Activated CD8-positive, alpha-beta memory T cell treated with anti-CD3 and anti-CD28 coated beads, Interleukin-2, amount 10 ng/mL, durations not matched to agents 7 days and 5 days (primary cell): Measurements from ENCODE around the gene TYMS. TPM values are rescaled to one million over a fixed set of nuclear protein-coding genes. Genes with fewer than 3 reads are reported as not detected.

Experiments
- ATAC-seq: fragments of 150-1000 bp; cut with Tn5 transposase; one replicate; pipeline ENCODE4 v1.10.0; 2021; ENCODE audit warnings: moderate library complexity
- CTCF ChIA-PET: fragments of 350-600 bp; sonication (Branson Sonifier 250); formaldehyde crosslinking; loops from one replicate; lab custom pipeline; 2021; ENCODE audit warnings: antibody characterized with exemption; lab: Charles Lee
- DNase-seq: peaks from one replicate; pipeline ENCODE4 v3.0.0-alpha.2; 2020
- H3K27ac Mint-ChIP-seq: one replicate; pipeline ENCODE4 v1.8.0; 2021; ENCODE audit warnings: mild to moderate bottlenecking, mixed read lengths
- H3K27me3 Mint-ChIP-seq: one replicate; pipeline ENCODE4 v1.8.0; 2021; ENCODE audit warnings: mixed read lengths
- H3K36me3 Mint-ChIP-seq: one replicate; pipeline ENCODE4 v1.8.0; 2021; ENCODE audit warnings: mild to moderate bottlenecking, mixed read lengths
- H3K4me1 Mint-ChIP-seq: one replicate; pipeline ENCODE4 v1.8.0; 2021; ENCODE audit warnings: mixed read lengths
- H3K4me3 Mint-ChIP-seq: one replicate; pipeline ENCODE4 v1.8.0; 2021; ENCODE audit warnings: mild to moderate bottlenecking, moderate library complexity, mixed read lengths
- H3K9me3 Mint-ChIP-seq: one replicate; pipeline ENCODE4 v1.8.0; 2022; ENCODE audit warnings: low read depth, mixed read lengths
- total RNA-seq, 2 experiments: library from RNA; stranded (reverse); gene quantifications; one replicate each; pipeline ENCODE4 v1.2.3, GENCODE V29; 2021

Gene TYMS
- total RNA-seq, 2 experiments from 2014 or later = 369 TPM

- CTCF ChIA-PET = interaction anchor here (0.7 to 1.6 kb wide), 6 partner anchors 11 to 130 kb away, joined by 3 to 5 read pairs (median 3); no protein-coding TSS in a partner anchor
- H3K4me1 Mint-ChIP-seq = peaks cover 50% of the 10 kb centered on the region
- ATAC-seq (no peak), DNase-seq (no peak)
- H3K27me3 Mint-ChIP-seq = no peaks in the 10 kb centered on the region
- peaks cover 27% of the 10 kb centered on the region for H3K36me3 Mint-ChIP-seq
- no peaks in the 10 kb centered on the region for H3K9me3 Mint-ChIP-seq
- peak overlapping the region; percentile 85 for H3K4me3 Mint-ChIP-seq
- H3K27ac Mint-ChIP-seq = peak overlapping the region; percentile 87
Observed at GRCh38 chr18:710418-711300, 53.2 kb downstream of the TYMS start.

GRCh38 chr18:711310-711656, 53.8 kb downstream of the TYMS start:
- peaks cover 24% of the 10 kb centered on the region for H3K36me3 Mint-ChIP-seq
- peak overlapping the region; percentile 85 for H3K4me3 Mint-ChIP-seq
- H3K4me1 Mint-ChIP-seq = peaks cover 52% of the 10 kb centered on the region
- CTCF ChIA-PET = interaction anchor here (0.7 to 1.2 kb wide), 5 partner anchors 25 to 129 kb away, joined by 3 to 4 read pairs (median 3); no protein-coding TSS in a partner anchor
- no peaks in the 10 kb centered on the region for H3K27me3 Mint-ChIP-seq
- peak overlapping the region; percentile 87 for H3K27ac Mint-ChIP-seq
- DNase-seq (no peak), ATAC-seq (peak; percentile 9)
- H3K9me3 Mint-ChIP-seq = no peaks in the 10 kb centered on the region

- Mint-ChIP-seq H3K4me1 (peaks cover 55% of the 10 kb centered on the region), H3K27ac (peak overlapping the region; percentile 87), H3K4me3 (peak overlapping the region; percentile 85), H3K27me3 (no peaks in the 10 kb centered on the region), H3K9me3 (no peaks in the 10 kb centered on the region), H3K36me3 (peaks cover 23% of the 10 kb centered on the region)
- CTCF ChIA-PET = interaction anchor here (0.5 to 6.1 kb wide), 30 partner anchors 9 to 250 kb away, joined by 3 to 46 read pairs (median 4); partner anchors contain the start of gene TYMS
- peak; percentile 87 for DNase-seq
- ATAC-seq = peak; percentile 60
Observed at GRCh38 chr18:711657-712400, 54.4 kb downstream of the TYMS start.

- ATAC-seq (peak; percentile 90), DNase-seq (peak; percentile 91)
- Mint-ChIP-seq H3K27ac (peak within 1 kb of the TSS; percentile 87), H3K4me3 (peak within 1 kb of the TSS; percentile 85), H3K27me3 (no peaks in the 10 kb centered on the region), H3K4me1 (peaks cover 58% of the 10 kb centered on the region), H3K36me3 (peaks cover 26% of the 10 kb centered on the region), H3K9me3 (no peaks in the 10 kb centered on the region)
- CTCF ChIA-PET = interaction anchor here (0.5 to 6.1 kb wide), 35 partner anchors 8 to 249 kb away, joined by 3 to 46 read pairs (median 4); partner anchors contain the start of gene TYMS
Observed at GRCh38 chr18:712401-713134, 55.1 kb downstream of the TYMS start, which contains the start of gene ENOSF1. TSS of gene ENOSF1 (minus strand) at chr18:712630. CDS start at chr18:712587, 43 bp downstream.

GRCh38 chr18:713135-713490, 55.7 kb downstream of the TYMS start:
- Mint-ChIP-seq H3K27ac (peak overlapping the region; percentile 63), H3K4me3 (peak overlapping the region; percentile 85), H3K9me3 (no peaks in the 10 kb centered on the region), H3K27me3 (no peaks in the 10 kb centered on the region), H3K4me1 (peaks cover 58% of the 10 kb centered on the region), H3K36me3 (peaks cover 23% of the 10 kb centered on the region)
- no peak for ATAC-seq
- DNase-seq = no peak
- CTCF ChIA-PET = interaction anchor here (0.8 to 6.1 kb wide), 31 partner anchors 8 to 249 kb away, joined by 3 to 46 read pairs (median 4); partner anchors contain the start of gene TYMS

GRCh38 chr18:715626-716025, 58.2 kb downstream of the TYMS start:
- Mint-ChIP-seq H3K4me3 (no peak overlapping the region), H3K27ac (no peak overlapping the region), H3K36me3 (peaks cover 12% of the 10 kb centered on the region), H3K4me1 (peaks cover 41% of the 10 kb centered on the region), H3K9me3 (no peaks in the 10 kb centered on the region), H3K27me3 (no peaks in the 10 kb centered on the region)
- ATAC-seq (no peak), DNase-seq (peak; percentile 49)
- CTCF ChIA-PET = interaction anchor here (1.1 to 6.1 kb wide), 6 partner anchors 9 to 124 kb away, joined by 3 to 46 read pairs (median 18); no protein-coding TSS in a partner anchor

- no peaks in the 10 kb centered on the region for H3K27me3 Mint-ChIP-seq
- CTCF ChIA-PET = interaction anchor here (0.6 to 6.1 kb wide), 4 partner anchors 23 to 123 kb away, joined by 3 to 43 read pairs (median 9); no protein-coding TSS in a partner anchor
- no peak for ATAC-seq
- DNase-seq = no peak
- no peaks in the 10 kb centered on the region for H3K9me3 Mint-ChIP-seq
- H3K27ac Mint-ChIP-seq = no peak overlapping the region
- no peak overlapping the region for H3K4me3 Mint-ChIP-seq
- H3K36me3 Mint-ChIP-seq = peaks cover 7% of the 10 kb centered on the region
- H3K4me1 Mint-ChIP-seq = peaks cover 34% of the 10 kb centered on the region
Observed at GRCh38 chr18:717003-717402, 59.5 kb downstream of the TYMS start.

Other genes starting within 250 kb of the TYMS start
- gene COLEC12, start 157.0 kb upstream of the TYMS start, total RNA-seq = not detected
- gene CETN1, start 77.3 kb upstream of the TYMS start, total RNA-seq = not detected
- not detected for gene CLUL1, start 60.7 kb upstream of the TYMS start, total RNA-seq
- gene ENOSF1, start 55.0 kb downstream of the TYMS start, total RNA-seq = 10 to 100 TPM; 79.3 to 84.3 TPM
- gene YES1, start 154.6 kb downstream of the TYMS start, total RNA-seq = 10 to 100 TPM; 12.1 to 12.5 TPM
- gene ADCYAP1, start 247.2 kb downstream of the TYMS start, total RNA-seq = not detected